SHP77 treated with DMSO at 0.1 percent for 48 hours (cell line): ENCODE results near the gene CABLES1.

Source experiments
- DNase-seq: peaks from one replicate; lab custom pipeline; 2025; lab: John Stamatoyannopoulos, UW

The CABLES1 gene

DNA sequence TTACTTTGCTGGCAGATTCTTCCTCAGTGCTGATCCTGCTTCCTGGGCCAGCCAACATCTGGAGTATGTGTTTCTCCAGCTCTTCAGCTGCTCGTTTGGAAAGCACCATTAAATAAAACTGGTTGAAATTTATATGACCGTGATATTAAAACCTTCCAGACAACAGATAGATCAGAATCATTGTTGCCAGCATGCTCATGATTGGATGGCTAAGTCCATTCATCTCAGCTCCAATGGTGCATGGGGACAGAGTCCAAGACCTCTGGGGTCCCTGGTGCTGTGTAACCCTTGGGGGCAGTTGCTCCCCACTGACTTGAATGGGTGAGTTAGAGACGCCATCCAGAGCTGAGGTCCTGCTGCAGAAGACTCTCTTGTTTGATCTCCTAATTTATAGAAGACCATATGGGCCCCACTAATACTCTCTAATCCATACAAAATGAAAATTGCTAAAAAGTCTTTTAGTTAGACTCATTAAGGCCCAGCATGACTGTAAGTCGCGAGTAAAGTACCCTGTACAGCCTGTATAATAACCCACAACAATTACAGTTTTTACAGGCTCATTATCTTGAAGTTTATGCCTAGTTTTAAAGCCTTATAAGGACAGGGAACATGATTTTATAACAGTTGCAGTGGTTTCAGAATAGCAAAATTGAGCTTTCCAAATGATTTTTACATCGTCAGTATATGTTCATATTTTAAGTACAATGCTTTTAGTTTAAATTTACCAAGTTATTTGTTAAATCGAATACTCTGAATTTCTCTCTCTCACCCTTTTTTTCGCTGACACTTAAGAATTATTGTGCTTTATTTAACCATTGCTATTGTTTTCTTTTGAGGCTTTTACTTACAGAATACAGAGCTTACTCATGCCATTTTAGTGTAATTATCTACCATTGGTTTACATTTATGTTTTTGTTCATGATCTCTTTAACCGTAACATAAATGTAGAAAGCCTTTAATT, 60.0 kb downstream of the CABLES1 start:
- DNase-seq = no peak

DNA sequence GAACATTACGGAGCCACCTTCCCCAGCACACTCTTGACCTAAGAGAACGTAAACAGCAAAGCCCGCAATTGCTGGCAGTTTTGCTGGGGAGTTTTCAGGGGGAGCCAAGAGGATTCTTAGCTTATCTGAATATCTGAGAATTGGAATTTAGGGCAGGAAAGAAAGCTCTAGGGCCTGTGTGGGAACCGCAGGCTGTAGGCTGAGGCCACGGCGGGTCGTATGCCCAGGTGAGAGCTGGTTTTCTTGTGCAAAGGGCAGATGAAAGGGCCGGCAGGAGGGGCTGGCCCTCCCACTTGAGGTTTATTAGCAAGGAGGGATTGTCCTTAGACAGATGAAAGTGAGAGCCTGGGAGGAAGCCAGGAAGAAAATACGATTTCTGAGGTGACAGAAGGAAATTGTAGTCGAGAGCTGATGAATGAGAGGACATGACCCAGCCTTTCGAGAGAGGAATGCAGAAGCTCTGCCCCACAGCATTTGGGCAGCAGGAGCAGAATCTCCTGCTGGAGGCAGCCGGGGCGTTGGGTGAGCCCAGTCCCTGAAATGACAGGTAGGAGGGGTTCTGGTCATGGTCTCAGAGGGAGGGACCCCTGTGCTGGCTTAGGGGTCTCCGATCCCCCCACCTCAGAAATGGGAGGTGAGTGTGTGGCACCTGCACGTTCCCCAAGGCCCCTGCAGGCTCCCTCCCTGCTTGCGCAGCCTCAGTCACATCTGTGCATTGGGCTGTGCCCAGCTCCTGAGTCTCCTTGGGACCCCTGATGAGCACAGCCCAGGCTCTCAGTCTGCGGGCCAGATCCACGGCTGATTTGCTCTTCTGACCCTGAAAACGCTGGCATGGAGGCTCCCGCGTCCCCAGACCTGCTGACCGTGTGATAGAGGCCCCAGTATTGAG, 61.1 kb downstream of the CABLES1 start:
- no peak for DNase-seq

DNA sequence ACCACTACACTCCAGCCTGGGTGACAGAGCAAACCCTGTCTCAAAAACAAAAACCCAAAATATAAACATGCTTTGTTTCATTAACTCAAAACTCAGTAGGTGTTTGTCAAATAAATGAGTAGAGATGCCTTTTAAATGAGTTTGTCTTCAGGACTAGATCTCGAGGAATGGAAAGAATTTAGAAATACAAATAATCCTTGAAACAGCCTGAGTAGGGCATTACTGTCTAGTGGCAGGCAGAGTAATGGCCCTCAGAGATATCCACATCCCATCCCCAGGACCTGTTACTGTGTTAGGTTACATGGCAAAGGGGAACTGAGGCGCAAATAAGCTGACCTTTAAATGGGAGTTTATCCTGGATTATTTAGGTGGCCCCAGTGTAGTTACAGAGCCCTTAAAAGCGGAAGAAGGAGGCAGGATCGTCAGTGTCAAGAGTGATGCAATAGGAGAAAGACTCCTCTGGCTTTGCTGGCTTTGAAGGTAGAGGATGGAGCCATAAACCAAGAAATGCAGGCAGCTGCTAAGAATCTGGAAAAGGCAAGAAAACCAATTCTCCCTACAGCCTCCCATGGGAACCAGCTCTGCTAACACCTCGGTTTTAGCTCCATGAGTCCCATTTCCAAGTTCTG, 63.0 kb downstream of the CABLES1 start:
- DNase-seq = no peak

DNA sequence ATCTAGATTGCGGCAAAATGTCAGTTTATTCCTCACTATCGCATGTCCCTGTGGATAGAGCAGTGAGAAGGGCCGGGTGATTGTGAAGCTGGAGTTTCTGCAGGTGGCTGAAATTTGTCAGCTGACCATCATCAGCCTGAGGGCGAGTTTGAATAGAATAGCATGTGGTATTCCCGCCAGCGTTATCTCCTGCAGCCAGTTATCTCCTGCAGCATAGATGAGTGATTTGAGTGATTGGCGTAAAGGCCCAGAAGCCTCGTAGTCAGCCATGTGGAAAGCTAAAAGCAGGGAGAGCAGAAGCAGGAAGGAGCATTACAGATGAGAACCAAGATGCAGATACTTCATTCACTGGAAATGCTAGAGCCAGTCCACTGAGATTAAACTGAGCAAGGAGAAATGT, 65.5 kb downstream of the CABLES1 start:
- DNase-seq = no peak

DNA sequence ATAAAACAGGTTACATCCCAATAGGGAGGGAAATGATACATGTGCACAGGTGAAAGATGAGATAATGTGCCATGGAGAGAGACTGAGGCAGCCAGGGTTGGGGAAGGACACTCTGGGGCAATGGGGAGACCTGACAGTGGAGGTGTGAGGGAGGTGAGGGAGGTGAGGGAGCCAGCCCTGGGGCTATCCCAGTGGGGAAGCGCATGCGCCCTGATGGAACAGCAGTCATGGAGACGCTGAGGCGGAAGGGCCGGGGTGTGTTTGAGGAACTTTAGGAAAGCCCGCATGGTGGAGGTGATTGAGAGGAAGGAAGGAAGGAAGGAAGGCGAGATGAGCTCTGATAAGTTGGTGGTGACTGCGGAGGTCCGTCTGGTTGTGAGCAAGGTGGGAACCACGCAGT, 66.5 kb downstream of the CABLES1 start:
- DNase-seq = no peak

DNA sequence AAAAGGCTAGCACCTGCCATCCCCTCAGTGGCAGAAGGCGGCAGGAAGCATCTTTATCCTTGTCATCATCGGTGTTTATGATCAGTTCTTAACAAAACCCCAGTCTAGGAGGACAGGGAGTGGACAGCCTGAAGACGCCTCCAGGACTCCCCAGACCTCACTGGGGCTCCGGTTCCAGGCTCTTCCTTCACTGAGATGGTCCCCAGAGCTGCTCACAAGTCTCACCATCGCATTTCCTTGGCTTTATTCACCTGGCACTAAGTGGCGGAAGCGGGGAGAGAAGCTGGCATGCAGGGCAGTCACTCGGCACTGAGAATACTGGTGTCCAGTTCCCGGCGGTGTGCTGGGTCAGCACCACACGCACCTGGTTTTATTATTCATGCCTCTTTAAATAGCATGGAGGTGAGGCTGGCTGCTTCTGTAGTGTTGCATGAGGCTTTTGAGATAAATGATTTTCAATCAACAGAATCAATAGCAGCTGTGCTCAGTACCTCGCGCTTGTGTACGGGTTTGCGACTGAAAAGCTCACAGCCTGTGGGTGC, 68.7 kb downstream of the CABLES1 start:
- DNase-seq = no peak

DNA sequence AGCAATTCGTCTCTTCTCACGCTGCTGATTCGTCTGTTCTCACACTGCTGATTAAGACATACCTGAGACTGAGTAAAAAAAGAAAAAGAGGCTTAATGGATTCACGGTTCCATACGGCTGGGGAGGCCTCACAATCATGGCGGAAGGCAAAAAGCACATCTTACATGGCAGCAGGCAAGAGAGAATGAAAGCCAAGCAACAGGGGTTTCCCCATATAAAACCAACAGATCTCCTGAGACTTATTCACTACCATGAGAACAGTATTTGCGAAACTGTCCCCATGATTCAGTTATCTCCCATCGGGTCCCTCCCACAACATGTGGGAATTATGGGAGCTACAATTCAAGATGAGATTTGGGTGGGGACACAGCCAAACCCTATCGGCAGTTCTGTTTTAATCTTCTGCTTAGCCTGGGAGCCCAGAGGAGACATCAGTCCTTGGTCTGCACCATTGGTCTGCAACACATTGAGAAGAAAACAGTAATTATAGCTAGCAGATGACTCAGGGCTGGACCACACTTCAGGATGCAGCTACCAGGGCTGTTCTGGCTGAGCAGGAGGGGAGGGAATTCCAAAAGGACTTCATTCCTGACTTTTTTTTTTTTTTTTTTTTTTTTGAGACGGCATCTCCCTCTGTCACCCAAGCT, 69.4 kb downstream of the CABLES1 start:
- DNase-seq = no peak

DNA sequence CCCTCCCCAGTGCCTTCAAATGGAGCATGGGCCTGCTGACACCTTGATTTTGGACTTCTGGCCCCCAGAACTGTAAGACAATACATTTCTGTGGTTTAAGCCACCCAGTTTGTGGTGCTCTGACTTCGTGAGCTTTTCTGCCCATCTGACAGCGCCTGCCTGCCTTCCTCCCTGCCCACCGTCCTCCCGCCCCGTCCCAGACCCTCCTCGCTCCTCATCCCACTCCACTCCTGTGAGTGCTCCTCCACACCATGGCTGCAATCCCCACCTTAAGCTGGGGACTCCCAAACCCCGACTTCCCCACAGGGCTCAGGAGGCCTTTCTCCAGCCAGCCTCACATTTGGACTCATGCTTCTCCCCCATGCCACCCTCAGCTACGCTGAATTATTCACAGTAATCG, 70.7 kb downstream of the CABLES1 start:
- DNase-seq = no peak

DNA sequence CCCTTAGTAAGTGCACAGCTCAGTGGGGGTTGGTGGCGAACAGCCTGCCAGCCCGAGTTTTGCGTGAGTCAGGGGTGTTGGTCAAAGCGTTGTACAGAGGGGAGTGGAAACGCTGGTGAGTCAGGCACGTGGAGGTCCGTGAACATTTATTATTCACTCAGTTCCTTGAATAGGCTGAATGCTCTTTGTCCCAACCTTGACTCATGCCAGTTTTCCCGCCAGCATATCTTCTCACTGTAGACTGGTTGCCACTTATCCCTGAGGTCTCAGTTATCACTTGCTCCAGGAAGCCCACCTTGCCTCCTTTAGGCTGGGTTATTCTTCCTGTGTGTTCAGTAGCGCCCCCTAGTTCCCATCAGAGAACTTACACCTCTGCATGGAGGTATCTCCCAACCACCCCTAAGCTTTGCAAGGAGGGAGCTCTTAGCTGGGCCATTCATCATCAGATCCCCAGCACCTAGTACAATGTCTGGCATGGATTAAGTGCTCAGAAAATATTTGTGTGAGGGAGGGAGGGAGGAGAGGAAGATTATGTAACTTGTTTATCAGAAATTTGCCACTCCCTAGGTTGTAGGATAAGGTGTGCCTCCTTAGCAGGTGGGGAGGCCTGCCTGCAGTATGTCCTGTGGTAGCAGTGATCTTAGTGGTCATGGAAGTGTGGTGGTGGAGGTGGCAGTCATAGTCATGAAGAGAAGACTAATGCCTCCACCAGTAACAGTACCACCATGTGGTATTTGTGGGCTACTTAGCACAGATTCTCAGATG, 72.1 kb downstream of the CABLES1 start:
- DNase-seq = no peak

DNA sequence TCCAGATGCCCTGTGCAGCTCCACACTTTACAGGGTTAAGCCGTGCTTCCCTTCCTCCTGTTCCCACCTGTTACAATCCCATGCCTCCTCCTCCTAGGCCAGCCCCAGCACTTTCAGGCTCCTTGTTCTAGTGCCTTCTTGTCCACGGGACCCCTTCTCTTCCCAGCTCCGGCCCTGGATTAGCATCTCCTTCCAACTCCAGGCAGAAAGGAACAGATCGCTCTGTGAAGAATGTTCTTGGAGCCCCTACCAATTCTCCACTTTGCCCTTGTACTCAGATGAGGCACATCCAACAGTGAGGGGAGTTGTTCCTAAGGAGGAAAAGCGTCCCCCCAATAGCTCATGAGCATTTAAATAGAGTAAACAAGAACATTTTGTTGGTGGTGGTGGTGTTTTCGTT, 72.7 kb downstream of the CABLES1 start:
- no peak for DNase-seq

DNA sequence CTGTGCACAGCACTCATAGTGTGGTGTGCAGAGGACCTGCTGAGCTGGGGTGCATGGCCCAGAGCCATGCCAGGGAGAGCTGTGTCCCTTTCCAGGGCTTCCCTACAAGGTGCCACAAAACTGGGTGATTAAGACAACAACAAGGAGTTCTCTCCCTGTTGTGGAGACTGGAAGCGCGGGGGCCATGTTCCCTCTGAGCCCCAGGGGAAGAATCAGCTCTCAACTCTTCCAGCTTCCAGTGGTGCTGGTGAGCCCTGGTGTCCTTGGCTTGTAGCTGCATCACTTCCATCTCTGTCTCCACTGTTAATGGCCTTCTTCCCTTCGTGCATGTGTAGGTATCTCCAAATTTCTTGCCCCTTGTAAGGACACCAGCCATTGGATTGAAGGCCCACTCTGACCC, 73.3 kb downstream of the CABLES1 start:
- no peak for DNase-seq

DNA sequence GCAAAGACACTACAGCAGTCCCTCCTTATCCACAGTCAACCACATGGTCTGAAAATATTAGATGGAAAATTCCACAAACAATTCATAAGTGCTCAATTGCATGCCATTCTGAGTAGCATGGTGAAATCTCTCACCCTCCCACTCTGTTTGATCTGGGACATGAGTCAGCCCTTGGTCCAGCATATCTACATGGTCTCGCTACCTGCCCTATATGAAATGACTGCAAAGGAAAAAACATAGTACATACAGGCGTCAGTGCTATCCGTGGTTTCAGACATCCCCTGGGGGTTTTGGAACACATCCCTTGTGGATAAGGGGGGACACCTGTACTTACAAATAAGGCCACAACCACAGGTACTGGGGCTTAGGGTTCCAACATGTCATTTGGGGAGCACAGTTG, 73.7 kb downstream of the CABLES1 start:
- DNase-seq = no peak

DNA sequence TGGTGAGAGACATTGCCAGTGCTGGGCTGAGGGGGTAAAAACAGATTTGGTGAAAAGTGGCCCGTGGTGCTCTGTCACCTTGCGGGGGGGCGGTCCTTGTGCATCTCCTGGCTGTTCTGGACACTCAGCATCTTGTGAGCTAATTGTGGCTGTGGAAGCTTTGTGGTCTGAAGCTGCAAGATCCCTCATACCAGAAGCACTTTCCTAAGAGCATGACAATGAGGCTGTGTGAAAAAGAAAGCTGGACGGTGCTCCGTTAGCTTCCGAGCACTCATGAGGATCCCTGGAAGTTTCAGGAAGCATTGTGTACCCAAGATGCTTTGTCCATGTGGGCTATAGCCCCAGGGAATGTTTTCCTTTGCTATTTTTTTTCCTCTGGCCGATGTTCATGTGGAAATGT, 74.5 kb downstream of the CABLES1 start:
- no peak for DNase-seq

DNA sequence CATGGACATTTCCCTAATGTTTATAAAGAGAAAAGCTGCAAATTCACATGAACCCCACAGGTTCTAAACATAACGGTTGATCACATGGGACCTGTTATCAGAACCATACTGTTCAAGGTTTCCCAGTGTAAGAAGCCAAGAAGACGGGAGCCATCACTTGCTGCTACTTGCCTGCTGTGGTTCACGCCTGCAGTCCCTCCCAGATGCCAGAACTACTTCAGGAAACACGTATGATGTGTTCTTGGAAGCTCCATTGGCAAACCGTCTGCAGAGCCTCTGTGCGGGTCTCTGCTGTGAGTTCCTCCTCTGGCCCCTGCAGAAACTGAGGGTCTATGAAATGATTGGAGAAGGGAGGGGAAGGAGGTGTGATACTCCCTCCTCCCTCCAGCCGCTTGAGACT, 75.2 kb downstream of the CABLES1 start:
- no peak for DNase-seq

DNA sequence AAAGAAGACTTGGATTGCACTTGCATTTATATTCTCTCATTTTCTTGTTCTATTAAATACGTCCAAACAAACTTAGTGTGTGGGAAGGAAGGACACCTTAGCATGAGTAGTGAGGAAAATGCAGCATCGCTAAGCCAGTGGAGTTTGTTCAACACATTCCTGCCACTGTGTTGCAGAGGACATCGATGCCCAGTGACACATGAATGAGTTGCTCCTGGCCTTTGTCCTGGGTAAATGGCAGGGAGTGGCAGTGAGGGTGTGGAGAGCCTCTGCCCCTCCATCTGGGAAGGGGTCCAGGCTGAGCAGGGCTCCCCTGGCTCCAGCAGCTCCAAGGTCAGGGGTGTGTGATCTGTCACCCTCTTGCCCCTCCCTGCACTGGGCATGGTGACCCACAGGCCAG, 75.9 kb downstream of the CABLES1 start:
- DNase-seq = no peak

DNA sequence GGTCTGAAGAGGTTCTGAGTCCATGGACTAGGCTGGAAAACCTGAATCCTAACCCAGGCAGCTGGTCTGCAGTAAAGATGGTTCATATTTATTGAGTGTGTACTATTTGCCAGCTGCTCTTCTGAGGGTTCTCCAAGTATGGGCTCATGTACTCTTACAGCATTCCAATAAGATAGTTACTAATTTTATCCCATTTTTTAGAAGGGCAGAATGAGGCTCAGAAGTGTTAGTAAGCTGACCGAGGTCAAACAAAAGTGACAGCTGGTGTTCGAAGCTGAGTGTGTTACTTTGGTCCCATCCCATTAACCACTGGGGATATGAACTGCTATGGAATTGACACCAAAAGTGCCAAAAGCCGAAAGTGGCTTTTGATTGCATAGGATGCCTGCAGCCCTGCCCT, 76.9 kb downstream of the CABLES1 start:
- DNase-seq = no peak

DNA sequence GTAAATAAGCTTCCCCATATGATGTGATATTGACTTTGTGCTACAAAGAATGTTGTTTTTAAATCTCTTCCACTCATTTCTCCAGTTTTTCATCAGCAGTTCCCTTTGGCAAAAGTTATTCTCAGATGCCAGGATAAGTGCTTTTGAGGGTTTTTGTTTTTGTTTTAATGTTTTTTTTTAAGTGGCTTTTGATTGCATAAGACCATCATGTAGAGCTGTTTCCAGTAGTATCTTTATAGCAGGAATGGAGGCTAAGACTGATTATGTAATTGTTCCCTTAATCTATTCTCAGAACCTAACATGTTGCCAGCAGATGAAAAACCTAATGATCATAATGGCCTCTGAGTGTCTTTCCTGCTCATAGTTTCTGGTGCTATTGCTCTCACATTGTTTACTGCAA, 77.9 kb downstream of the CABLES1 start:
- DNase-seq = no peak

DNA sequence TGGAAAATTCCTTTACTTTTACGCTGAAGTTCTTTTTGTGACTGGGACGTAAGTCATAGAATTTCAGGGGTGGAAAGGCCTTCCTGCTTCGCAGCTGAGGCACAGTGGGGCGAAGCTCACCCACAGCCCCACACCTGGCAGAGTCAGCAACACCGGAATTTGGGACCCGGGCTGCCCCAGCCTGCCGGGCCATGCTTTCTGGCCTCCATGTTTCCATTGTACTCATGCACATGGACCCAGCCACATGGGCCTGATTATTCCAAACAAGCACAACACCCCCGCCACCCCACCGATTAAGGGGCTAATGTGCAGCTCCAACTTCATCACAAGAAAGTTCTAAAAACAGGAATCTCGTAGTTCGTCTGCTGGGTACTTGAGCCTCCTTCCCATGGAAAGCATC, 82.5 kb downstream of the CABLES1 start:
- DNase-seq = no peak

DNA sequence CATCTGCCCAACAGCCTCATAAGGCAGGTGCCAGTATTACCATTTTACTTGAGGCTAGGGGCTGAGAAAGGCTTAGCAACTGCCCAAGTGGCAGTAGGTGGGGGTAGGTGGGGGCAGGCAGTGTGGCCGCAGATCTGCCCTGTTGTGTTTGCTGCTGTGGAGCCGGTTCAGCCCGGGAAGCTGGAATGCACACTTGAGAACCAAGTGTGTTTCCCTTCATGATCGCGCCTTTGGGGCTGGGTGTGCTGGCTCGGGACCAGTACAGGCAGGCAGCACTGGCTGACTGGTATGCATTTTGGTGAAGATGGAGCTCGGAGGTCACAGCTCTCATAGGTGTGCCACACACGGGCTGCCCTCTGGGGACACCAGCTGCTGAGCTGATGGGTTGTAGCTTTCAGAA, 85.1 kb downstream of the CABLES1 start:
- no peak for DNase-seq

DNA sequence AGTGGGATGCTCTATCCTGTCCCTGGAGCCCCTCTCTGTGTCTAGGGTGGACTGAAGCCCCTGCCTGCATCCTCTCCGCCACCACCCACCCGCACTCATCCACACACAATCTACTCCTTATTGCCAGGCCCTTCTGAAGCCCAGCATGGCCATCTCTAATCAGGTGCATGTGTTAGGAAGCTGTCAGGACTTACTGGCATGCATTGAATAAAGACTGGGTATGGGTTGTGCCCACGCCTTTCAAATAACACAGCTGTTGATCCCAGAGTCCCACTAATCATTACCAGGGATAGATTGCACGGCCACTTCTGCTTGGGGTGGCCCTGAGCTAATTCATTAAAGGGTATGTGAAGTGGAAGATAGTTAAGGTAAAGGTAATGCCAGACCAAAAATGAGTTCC, 88.4 kb downstream of the CABLES1 start:
- DNase-seq = no peak

DNA sequence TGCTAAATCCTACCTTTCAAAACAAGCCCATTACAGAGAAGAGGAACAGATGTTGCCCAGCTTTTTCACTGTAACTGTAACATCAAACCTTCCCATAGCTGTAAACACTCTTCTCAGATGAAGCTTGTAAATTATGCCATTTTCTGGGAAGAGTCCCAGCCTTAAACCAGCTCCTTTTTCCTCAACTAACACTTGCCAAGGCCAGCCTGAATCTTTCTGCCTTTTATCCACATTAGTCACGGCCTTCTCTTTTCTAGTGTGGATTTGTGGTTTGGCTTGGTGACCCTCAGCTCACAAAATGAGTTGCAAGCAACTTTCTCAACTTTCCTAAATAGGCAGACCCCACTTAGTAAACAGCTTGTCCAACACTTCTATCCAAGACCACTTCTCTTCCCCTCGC, 90.2 kb downstream of the CABLES1 start:
- DNase-seq = no peak
